Measurements from ENCODE around the gene TOR2A. TPM values are rescaled to one million over a fixed set of nuclear protein-coding genes. Genes with fewer than 3 reads are reported as not detected.

The TOR2A gene
- polyA plus RNA-seq, 3 donors, result 57.4 to 63.8 (median 60.0) TPM

GRCh38 chr9:127723444-127723843 lies 11.7 kb downstream of the TOR2A start:
- Histone ChIP-seq H3K4me3 (replicated peaks in 1 of 3; ENCODE audit: low read depth in 2 of 3, low read length in 3 of 3) (no peak overlapping the region), H4K20me1 (ENCODE audit: insufficient read depth, low read length) (no peaks in the 10 kb centered on the region), H3K4me1 (ENCODE audit: control insufficient read depth in 1 of 2, insufficient read depth in 2 of 2, low read length in 2 of 2) (peaks cover 3 to 13% of the 10 kb centered on the region in 2 donors), H3K27ac (ENCODE audit: low read depth in 1 of 2, low read length in 2 of 2) (no peak overlapping the region), H2AFZ (ENCODE audit: insufficient read depth, low read depth, low read length, poor library complexity, severe bottlenecking) (no peak overlapping the region), H3K36me3 (replicated peaks in 1 of 2; ENCODE audit: control insufficient read depth in 1 of 2, insufficient read depth in 2 of 2, low read length in 2 of 2) (no peaks in the 10 kb centered on the region), H3K79me2 (ENCODE audit: insufficient read depth, low read length) (no peaks in the 10 kb centered on the region), H3K9ac (ENCODE audit: insufficient read depth, low read length, poor library complexity, severe bottlenecking) (no peak overlapping the region), H3K27me3 (ENCODE audit: control insufficient read depth in 2 of 2, insufficient read depth in 2 of 2, low read length in 2 of 2) (no peaks in the 10 kb centered on the region), H3K9me3 (replicated peaks in 1 of 2; ENCODE audit: control insufficient read depth in 1 of 2, insufficient read depth in 1 of 2, low read length in 2 of 2) (no peaks in the 10 kb centered on the region), H3K4me2 (replicated peaks; ENCODE audit: extremely low read depth, low read length, poor library complexity, severe bottlenecking) (no peak overlapping the region)
- Mint-ChIP-seq H3K36me3 (no peaks in the 10 kb centered on the region), H3K9me3 (peaks cover 0 to 2% (median 0%) of the 10 kb centered on the region in 7 donors), H3K4me3 (no peak overlapping the region), H3K4me1 (peaks cover 11% of the 10 kb centered on the region), H3K27me3 (ENCODE audit: low read depth in 3 of 3) (peaks cover 5 to 10% (median 5%) of the 10 kb centered on the region in 3 donors), H3K27ac (no peak overlapping the region)
- intact Hi-C loops (cut with micrococcal nuclease), result loop anchor here in 1 of 2 donors (10.0 kb wide), 1 partner anchor 109 kb away; the partner anchor contains the start of gene STXBP1
- 100% methylated on average over 3 of the region's 5 CpGs for WGBS (ENCODE audit: insufficient coverage)
- DNase-seq, result no peak
- TF ChIP-seq CTCF (IDR thresholded peaks at IDR 0.05), result no peak

- no peak overlapping the region for H2AFZ ChIP-seq (ENCODE audit: insufficient read depth, low read depth, low read length, poor library complexity, severe bottlenecking)
- no peak overlapping the region for H3K27ac ChIP-seq (ENCODE audit: low read depth in 1 of 2, low read length in 2 of 2)
- Mint-ChIP-seq H3K4me1 (peaks cover 11% of the 10 kb centered on the region), H3K27ac (no peak overlapping the region), H3K36me3 (no peaks in the 10 kb centered on the region), H3K9me3 (peaks cover 0 to 2% (median 0%) of the 10 kb centered on the region in 7 donors), H3K4me3 (no peak overlapping the region), H3K27me3 (ENCODE audit: low read depth in 3 of 3) (peaks cover 5 to 10% (median 5%) of the 10 kb centered on the region in 3 donors)
- no peak for DNase-seq
- TF ChIP-seq CTCF (IDR thresholded peaks at IDR 0.05), result no peak
- H3K79me2 ChIP-seq (ENCODE audit: insufficient read depth, low read length), result no peaks in the 10 kb centered on the region
- H3K9ac ChIP-seq (ENCODE audit: insufficient read depth, low read length, poor library complexity, severe bottlenecking), result no peak overlapping the region
- no peaks in the 10 kb centered on the region for H3K36me3 ChIP-seq (replicated peaks in 1 of 2; ENCODE audit: control insufficient read depth in 1 of 2, insufficient read depth in 2 of 2, low read length in 2 of 2)
- no peaks in the 10 kb centered on the region for H3K27me3 ChIP-seq (ENCODE audit: control insufficient read depth in 2 of 2, insufficient read depth in 2 of 2, low read length in 2 of 2)
- no peak overlapping the region for H3K4me2 ChIP-seq (replicated peaks; ENCODE audit: extremely low read depth, low read length, poor library complexity, severe bottlenecking)
- peaks cover 3 to 13% of the 10 kb centered on the region in 2 donors for H3K4me1 ChIP-seq (ENCODE audit: control insufficient read depth in 1 of 2, insufficient read depth in 2 of 2, low read length in 2 of 2)
- H3K9me3 ChIP-seq (replicated peaks in 1 of 2; ENCODE audit: control insufficient read depth in 1 of 2, insufficient read depth in 1 of 2, low read length in 2 of 2), result no peaks in the 10 kb centered on the region
- no peaks in the 10 kb centered on the region for H4K20me1 ChIP-seq (ENCODE audit: insufficient read depth, low read length)
- H3K4me3 ChIP-seq (replicated peaks in 1 of 3; ENCODE audit: low read depth in 2 of 3, low read length in 3 of 3), result no peak overlapping the region
- intact Hi-C loops (cut with micrococcal nuclease), result loop anchor here in 1 of 2 donors (10.0 kb wide), 1 partner anchor 108 kb away; the partner anchor contains the start of gene STXBP1
- WGBS (ENCODE audit: insufficient coverage), result 96% methylated on average over 12 of the region's 13 CpGs
These were observed 12.1 kb downstream of the TOR2A start for GRCh38 chr9:127723013-127723412.

Data from CD14-positive monocyte (primary cell).